ENCODE measurements around the gene KRT74.
A peak's percentile ranks its signal among the peaks of the same experiment; 100 is the strongest.

DNA sequence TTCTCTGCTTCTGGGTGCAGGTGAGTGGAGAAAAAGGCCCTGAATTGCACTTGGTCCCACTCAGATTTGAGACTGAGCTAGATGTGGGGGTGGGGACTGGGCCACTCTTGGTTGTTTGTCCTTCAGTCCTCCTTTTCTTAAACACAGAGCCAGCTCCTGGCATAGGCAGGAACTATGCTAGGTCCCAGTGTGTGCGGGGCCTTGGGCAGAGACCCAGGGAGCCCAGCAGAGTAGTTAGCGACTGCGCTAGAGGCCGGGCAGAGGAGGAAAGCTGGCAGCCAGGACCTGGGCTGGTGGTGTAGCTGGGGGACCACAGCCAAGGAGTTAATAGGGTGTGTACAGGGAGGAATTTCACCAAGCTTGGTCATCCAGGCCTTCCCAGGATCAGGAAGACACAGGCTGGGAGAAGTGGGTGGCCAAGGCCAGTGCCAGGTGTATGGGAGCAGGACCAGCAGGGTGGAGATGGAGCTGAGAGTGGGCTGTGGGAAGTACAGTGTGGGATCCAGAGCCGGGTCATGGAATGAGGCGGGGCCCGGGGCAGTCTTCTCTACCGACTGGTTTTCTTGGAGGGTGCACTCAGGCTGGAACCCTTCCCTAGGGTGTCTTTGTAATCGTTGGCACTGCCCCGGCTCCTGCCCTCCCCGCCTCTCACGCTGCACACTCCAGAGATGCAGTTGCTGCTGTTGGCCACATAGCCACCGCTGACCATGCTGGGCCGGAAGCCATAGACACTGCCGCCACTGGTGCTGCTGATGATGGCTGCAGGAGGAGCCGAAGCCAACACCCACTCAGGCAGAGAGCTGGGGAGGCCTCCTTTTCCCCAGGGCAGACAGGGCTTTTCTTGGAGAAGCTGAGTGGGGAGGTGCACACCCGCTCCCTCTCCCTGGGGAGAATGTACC is 29.4 kb downstream of the KRT74 start:
- TF ChIP-seq CTCF (optimal IDR thresholded peaks at IDR 0.05 in 1 of 3, IDR thresholded peaks at IDR 0.05 in 1 of 3, conservative IDR thresholded peaks at IDR 0.05 in 1 of 3; ENCODE audit: extremely low read depth in 1 of 3, insufficient read depth in 2 of 3, low read length in 3 of 3), result peak; percentile 16 to 26 (median 23)
- no peak for TF ChIP-seq EZH2 (IDR thresholded peaks at IDR 0.05; ENCODE audit: low read length)
